Measurements from ENCODE around the gene MAN1C1.

The MAN1C1 gene

GRCh38 chr1:25664357-25665199 is 48.0 kb downstream of the MAN1C1 start:
- no peak for TF ChIP-seq CTCF (IDR thresholded peaks at IDR 0.05; ENCODE audit: borderline replicate concordance, insufficient read depth, low read depth, low read length)
- no peak overlapping the region for H3K4me3 ChIP-seq (ENCODE audit: low read depth, low read length)

GRCh38 chr1:25666460-25666859 is 49.9 kb downstream of the MAN1C1 start:
- H3K4me3 ChIP-seq (ENCODE audit: low read depth, low read length), result no peak overlapping the region
- no peak for TF ChIP-seq CTCF (IDR thresholded peaks at IDR 0.05; ENCODE audit: borderline replicate concordance, insufficient read depth, low read depth, low read length)

- no peak for TF ChIP-seq CTCF (IDR thresholded peaks at IDR 0.05; ENCODE audit: borderline replicate concordance, insufficient read depth, low read depth, low read length)
- H3K4me3 ChIP-seq (ENCODE audit: low read depth, low read length), result no peak overlapping the region
Measured at GRCh38 chr1:25668931-25669573, 52.5 kb downstream of the MAN1C1 start.

- H3K4me3 ChIP-seq (ENCODE audit: low read depth, low read length), result no peak overlapping the region
- no peak for TF ChIP-seq CTCF (IDR thresholded peaks at IDR 0.05; ENCODE audit: borderline replicate concordance, insufficient read depth, low read depth, low read length)
Measured at GRCh38 chr1:25669781-25670567, 53.4 kb downstream of the MAN1C1 start.

- TF ChIP-seq CTCF (IDR thresholded peaks at IDR 0.05; ENCODE audit: borderline replicate concordance, insufficient read depth, low read depth, low read length), result no peak
- H3K4me3 ChIP-seq (ENCODE audit: low read depth, low read length), result no peak overlapping the region
Measured at GRCh38 chr1:25671929-25672328, 55.3 kb downstream of the MAN1C1 start.

- no peak overlapping the region for H3K4me3 ChIP-seq (ENCODE audit: low read depth, low read length)
- no peak for TF ChIP-seq CTCF (IDR thresholded peaks at IDR 0.05; ENCODE audit: borderline replicate concordance, insufficient read depth, low read depth, low read length)
Measured at GRCh38 chr1:25672763-25673409, 56.3 kb downstream of the MAN1C1 start.

Measured in GM12875 (cell line).